Sigmoid colon (tissue), 7 donors: ENCODE measurements around the gene PDXDC1. TPM values are rescaled to one million over a fixed set of nuclear protein-coding genes. Genes with fewer than 3 reads are reported as not detected.
"Not testable (repeated sequence)": the region's sequence is repeated elsewhere in the genome, so short reads cannot be mapped to it uniquely, and the experiment has no call there.

Experiments
- DNase-seq: peaks from one replicate; pipeline ENCODE4 v3.0.0-alpha.2; 2019
- H3K27ac ChIP-seq, 4 donors: fragments of 200-600 bp; sonication (generic); one replicate each; pipeline ENCODE4 v1.5.1; 2016 to 2019; ENCODE audit warnings: mild to moderate bottlenecking in 1 of 4
- H3K27me3 ChIP-seq, 3 donors: fragments of 200-600 bp; sonication (generic); one replicate each; pipeline ENCODE4 v1.5.1; 2019; ENCODE audit warnings: mild to moderate bottlenecking in 1 of 3
- H3K36me3 ChIP-seq, 4 donors: fragments of 200-600 bp; sonication (generic); one replicate each; pipeline ENCODE4 v1.5.1; 2016 to 2019
- H3K4me1 ChIP-seq, 4 donors: fragments of 200-600 bp; sonication (generic); one replicate each; pipeline ENCODE4 v1.5.1; 2017 to 2019
- H3K4me3 ChIP-seq, 4 donors: fragments of 200-600 bp; sonication (generic); one replicate each; pipeline ENCODE4 v1.5.1; 2017 to 2019; ENCODE audit warnings: mild to moderate bottlenecking in 2 of 4, moderate library complexity in 1 of 4
- H3K9me3 ChIP-seq, 4 donors: fragments of 200-600 bp in 3 of 4; sonication (generic) in 3 of 4; one replicate each; pipeline versions ENCODE4 v1.5.1 to v1.6.1; 2013 to 2019
- EP300 ChIP-seq, 4 donors: sonication (generic); formaldehyde crosslinking; IDR thresholded peaks; one replicate each; pipeline ENCODE4 v1.6.1; 2017; ENCODE audit warnings: antibody characterized with exemption in 4 of 4
- POLR2AphosphoS5 ChIP-seq, 4 donors: sonication (generic); formaldehyde crosslinking; IDR thresholded peaks; one replicate each; pipeline ENCODE4 v1.6.1; 2017; ENCODE audit warnings: antibody characterized with exemption in 4 of 4
- WGBS, 2 donors: extraction: QIAGEN DNeasy Blood & Tissue Kit; methylation state at CpG; one replicate each; pipeline ENCODE4 v1.1.7; 2013; 5-methylcytosine and 5-hydroxymethylcytosine counted together
- intact Hi-C: fragments of 100-400 bp; cut with DNase I; formaldehyde crosslinking; loops from one replicate; pipeline ENCODE4 v1.15.1; 2023
- polyA plus RNA-seq, 3 donors: library from polyadenylated mRNA; stranded (reverse); fragments of 200-250 nt; gene quantifications; one replicate each; pipeline ENCODE4 v1.2.3, GENCODE V29; 2013
- total RNA-seq, 4 donors: library from RNA; depleted of rRNA; stranded (reverse); fragments of >200 nt; gene quantifications; one replicate each; pipeline ENCODE4 v1.1.0, GENCODE V29; 2016
- donor health status: healthy with polysubstance abuse.
- donor health status: Bipolar disorder and iron deficiency.
- donor health status: healthy.

PDXDC1 gene
- total and polyA plus RNA-seq, 7 donors, result 46.4 to 112 (median 57.3) TPM

DNA sequence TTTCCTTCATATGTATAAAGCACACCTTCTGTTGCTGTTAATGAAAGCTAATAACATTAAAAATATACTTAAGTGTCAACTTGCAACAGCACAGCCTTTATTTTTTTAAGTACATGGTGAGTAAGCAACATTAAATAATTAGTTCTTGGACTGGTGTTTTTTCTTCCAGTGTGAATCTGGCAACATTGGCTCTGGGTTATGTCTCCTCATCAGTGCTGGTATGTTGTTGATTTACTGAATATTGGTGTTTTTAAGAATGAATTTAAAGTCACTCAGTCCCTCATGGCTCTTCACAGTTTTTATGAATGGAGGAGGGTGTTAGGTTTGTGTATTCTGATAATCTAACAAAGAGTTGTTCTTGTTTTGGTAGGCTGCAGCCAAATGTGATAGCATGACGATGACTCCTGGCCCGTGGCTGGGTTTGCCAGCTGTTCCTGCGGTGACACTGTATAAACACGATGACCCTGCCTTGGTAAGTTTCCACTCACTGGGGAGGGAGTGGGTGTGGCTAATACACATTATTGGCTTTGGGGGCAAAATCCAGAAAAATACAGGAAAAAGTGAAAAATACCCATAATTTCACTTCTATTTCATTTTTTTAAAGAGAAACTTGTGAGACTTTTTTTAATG lies 42.2 kb downstream of the PDXDC1 start:
- TF ChIP-seq POLR2AphosphoS5 (IDR thresholded peaks at IDR 0.05), result peak in 2 of 4 donors; percentile 11 to 25
- H3K27me3 ChIP-seq, H3K9me3 ChIP-seq, H3K4me3 ChIP-seq, DNase-seq, intact Hi-C loops: not testable (repeated sequence)
- H3K27ac ChIP-seq, result peak overlapping the region; percentile 24 to 35 (median 30)
- H3K4me1 ChIP-seq, result peaks cover 0 to 31% (median 16%) of the 10 kb centered on the region in 4 donors
- H3K36me3 ChIP-seq, result peaks cover 0 to 33% (median 6%) of the 10 kb centered on the region in 4 donors
- 4 to 45% methylated on average over 4 of the region's 4 CpGs for WGBS, 2 donors

GRCh38 chr16:15021429-15021828 lies 46.6 kb downstream of the PDXDC1 start:
- peaks cover 0 to 51% (median 23%) of the 10 kb centered on the region in 4 donors for H3K4me1 ChIP-seq
- H3K27ac ChIP-seq, result peak overlapping the region in 3 of 4 donors; percentile 31 to 63 (median 53)
- DNase-seq, H3K27me3 ChIP-seq, H3K4me3 ChIP-seq, H3K9me3 ChIP-seq, intact Hi-C loops: not testable (repeated sequence)
- TF ChIP-seq POLR2AphosphoS5 (IDR thresholded peaks at IDR 0.05), result peak in 3 of 4 donors; percentile 46 to 73 (median 67)
- peaks cover 0 to 52% (median 17%) of the 10 kb centered on the region in 4 donors for H3K36me3 ChIP-seq
- 82 to 84% methylated on average over 7 of the region's 7 CpGs for WGBS, 2 donors

- DNase-seq, H3K27me3 ChIP-seq, H3K4me3 ChIP-seq, H3K9me3 ChIP-seq, intact Hi-C loops: not testable (repeated sequence)
- Histone ChIP-seq H3K27ac (peak overlapping the region in 2 of 4 donors; percentile 31 to 63), H3K36me3 (peaks cover 0 to 50% (median 17%) of the 10 kb centered on the region in 4 donors), H3K4me1 (peaks cover 0 to 43% (median 19%) of the 10 kb centered on the region in 4 donors)
- WGBS, 2 donors, result 10 to 26% methylated on average over 4 of the region's 4 CpGs
Observed at GRCh38 chr16:15022194-15022593, 47.4 kb downstream of the PDXDC1 start.

DNA sequence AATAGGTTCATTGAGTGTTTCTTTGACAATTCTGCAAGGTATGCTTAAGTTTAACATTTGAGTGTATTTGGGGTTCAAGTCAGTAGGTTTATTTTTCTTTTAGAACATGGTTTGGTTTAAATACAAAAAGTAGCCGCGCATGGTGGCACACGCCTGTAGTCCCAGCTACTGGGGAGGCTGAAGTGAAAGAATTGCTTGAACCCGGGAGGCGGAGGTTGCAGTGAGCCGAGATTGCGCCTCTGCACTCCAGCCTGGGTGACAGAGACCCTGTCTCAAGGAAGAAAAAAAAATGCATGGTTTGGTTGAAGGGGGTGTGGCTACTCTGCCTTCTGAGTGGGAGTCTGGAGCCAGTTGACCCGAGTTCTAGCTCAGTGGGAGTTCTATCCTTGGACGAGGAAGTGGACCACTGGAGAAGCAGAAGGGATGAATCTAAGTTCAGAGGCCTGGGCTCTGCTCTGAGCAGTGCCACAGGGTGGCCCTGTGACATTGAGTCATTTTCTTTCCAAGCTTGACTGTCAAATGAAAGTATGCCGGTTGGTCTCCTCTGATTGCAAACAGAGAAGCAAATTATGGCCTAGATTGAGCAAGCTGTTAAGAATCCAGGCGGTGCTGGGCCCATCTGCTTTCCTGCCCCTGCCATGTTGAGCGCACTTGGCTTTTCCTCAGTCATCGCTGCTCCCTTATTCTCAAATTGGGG lies 48.7 kb downstream of the PDXDC1 start:
- H3K4me3 ChIP-seq, H3K27me3 ChIP-seq, DNase-seq, intact Hi-C loops, H3K9me3 ChIP-seq: not testable (repeated sequence)
- Histone ChIP-seq H3K27ac (peak overlapping the region in 2 of 4 donors; percentile 13 to 77), H3K36me3 (peaks cover 0 to 54% (median 20%) of the 10 kb centered on the region in 4 donors), H3K4me1 (peaks cover 0 to 48% (median 18%) of the 10 kb centered on the region in 4 donors)
- WGBS, 2 donors, result 91 to 93% methylated on average over 13 of the region's 13 CpGs

DNA sequence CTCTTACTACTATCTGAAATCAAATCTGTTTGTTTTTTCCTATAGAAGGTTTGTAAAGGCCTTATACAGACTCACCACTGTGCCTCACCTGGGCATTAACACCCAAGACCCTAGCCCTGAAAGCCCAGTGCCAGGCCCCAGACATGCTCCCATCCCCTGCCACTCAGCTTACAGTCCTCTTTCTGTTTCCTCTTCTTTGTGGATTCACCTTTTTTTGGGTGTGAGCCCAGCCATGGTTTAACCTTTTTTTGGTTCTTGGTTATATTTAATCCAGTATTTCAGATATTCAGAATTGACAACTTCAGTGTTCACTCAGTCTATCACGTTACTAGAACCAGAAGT lies 50.0 kb downstream of the PDXDC1 start:
- peaks cover 0 to 55% (median 17%) of the 10 kb centered on the region in 4 donors for H3K36me3 ChIP-seq
- DNase-seq, H3K4me3 ChIP-seq, H3K27me3 ChIP-seq, intact Hi-C loops, H3K9me3 ChIP-seq: not testable (repeated sequence)
- H3K27ac ChIP-seq, result peak overlapping the region in 3 of 4 donors; percentile 66 to 77 (median 72)
- peaks cover 0 to 61% (median 24%) of the 10 kb centered on the region in 4 donors for H3K4me1 ChIP-seq
- WGBS, 2 donors, result 71 to 90% methylated on average over 1 of the region's 1 CpG

DNA sequence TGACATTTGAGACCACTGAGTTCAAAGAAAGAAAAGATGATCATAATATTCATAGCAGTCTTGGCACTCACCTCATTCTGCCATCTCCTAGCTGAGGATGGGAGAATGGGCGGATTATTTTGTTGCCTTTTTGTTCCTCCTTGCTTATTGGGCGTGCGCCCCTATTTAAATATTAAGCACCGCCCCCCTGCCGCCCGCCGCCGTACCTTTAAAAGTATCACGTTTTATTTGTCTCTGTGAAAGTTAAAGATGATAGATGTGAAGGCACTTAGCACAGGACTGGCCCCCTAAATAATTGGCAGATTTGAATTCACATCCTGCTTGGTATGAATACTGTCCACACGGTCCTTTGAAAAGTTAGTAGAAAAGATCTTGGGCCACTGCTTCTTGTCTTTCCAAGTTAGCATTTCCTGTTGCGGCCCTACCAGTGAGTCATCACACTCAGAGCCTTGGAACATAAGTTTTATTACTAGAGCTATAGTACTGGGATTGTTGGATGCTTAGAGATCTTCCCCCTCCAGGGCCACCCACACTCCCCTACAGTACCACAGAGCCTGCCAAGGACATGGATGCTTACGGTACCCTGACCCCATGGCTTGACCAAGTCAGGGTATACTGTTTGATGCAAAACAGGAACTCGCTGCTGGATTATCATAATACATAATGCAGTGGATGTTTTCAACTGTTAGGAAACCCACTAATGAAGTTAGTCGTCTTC lies 50.6 kb downstream of the PDXDC1 start:
- peaks cover 0 to 63% (median 24%) of the 10 kb centered on the region in 4 donors for H3K4me1 ChIP-seq
- TF ChIP-seq EP300 (IDR thresholded peaks at IDR 0.05) (peak in 1 of 4 donors; percentile 7), POLR2AphosphoS5 (IDR thresholded peaks at IDR 0.05) (peak in 1 of 4 donors; percentile 1)
- DNase-seq, H3K4me3 ChIP-seq, H3K27me3 ChIP-seq, H3K9me3 ChIP-seq, intact Hi-C loops: not testable (repeated sequence)
- peaks cover 0 to 57% (median 17%) of the 10 kb centered on the region in 4 donors for H3K36me3 ChIP-seq
- peak overlapping the region; percentile 11 to 77 (median 69) for H3K27ac ChIP-seq
- WGBS, 2 donors, result 75 to 84% methylated on average over 14 of the region's 14 CpGs

DNA sequence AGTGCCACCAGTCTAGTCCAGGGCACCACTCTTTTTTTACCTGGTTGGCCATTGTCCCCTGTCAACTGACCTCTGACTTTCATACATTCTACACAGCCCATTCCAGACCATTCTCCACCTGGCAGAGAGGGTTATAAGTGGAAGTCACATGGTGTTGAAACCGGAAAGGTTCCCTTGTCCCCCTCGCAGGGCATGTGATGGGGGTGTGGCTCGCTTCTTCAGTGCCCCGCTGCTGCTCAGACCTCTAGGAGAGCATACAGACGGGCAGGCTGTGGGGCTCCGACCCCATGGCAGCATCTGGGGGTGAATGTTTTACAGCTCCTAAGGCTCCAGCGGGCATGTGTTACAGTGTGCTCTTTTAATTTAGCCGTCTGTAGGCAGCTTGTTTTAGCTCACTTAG lies 52.2 kb downstream of the PDXDC1 start:
- intact Hi-C loops, H3K27me3 ChIP-seq, H3K9me3 ChIP-seq, DNase-seq, H3K4me3 ChIP-seq: not testable (repeated sequence)
- H3K27ac ChIP-seq, result peak overlapping the region in 1 of 4 donors; percentile 38
- peaks cover 0 to 51% (median 16%) of the 10 kb centered on the region in 4 donors for H3K4me1 ChIP-seq
- WGBS, 2 donors, result 79 to 91% methylated on average over 7 of the region's 8 CpGs
- H3K36me3 ChIP-seq, result peaks cover 5 to 71% (median 26%) of the 10 kb centered on the region in 4 donors

DNA sequence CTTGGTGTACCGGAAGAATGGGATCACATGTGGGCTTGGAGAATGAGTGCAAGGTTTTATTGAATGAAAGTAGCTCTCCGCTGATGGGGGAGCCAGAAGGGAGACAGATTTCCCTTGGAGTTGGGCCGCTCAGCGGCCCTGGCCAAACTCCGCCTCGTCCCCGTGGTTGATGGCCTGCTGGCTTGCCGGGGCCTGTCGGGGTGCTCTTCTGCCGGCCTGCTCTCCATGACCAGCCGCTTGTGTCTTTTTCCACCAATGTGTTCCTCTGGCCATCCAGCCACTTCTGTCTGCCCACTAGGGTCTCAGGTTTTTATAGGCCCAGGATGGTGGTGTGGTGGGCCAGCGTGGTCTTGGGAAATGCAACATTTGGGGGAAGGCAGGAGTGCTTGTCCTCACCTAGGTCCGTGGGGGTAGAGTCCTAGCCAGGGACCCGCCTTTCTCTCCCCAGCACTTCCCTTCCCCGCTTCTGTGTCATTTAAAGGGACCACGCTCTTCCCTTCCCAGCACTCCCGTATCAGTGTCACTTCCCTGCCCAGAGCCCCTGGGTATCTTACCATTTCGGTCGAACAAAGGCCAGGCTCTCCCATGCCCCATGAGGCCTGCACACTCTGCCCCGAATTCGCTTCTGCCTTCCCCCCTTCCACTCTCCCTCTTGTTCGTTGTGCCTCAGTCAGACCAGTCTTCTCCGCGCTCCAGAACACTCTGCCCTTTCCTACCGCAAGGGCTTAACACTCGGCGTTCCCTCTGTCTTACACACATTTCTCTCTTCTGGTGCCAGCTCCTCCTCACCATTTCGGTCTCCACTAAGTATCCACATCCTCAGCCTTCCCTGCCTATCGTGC lies 52.9 kb downstream of the PDXDC1 start:
- Histone ChIP-seq H3K36me3 (peaks cover 9 to 72% (median 32%) of the 10 kb centered on the region in 4 donors), H3K4me1 (peaks cover 0 to 48% (median 16%) of the 10 kb centered on the region in 4 donors), H3K27ac (peak overlapping the region in 3 of 4 donors; percentile 1 to 46 (median 38))
- H3K9me3 ChIP-seq, DNase-seq, H3K27me3 ChIP-seq, intact Hi-C loops, H3K4me3 ChIP-seq: not testable (repeated sequence)
- 86 to 91% methylated on average over 29 of the region's 29 CpGs for WGBS, 2 donors

GRCh38 chr16:15028345-15028715 lies 53.5 kb downstream of the PDXDC1 start:
- H3K4me3 ChIP-seq, result not testable (repeated sequence)
- 92 to 95% methylated on average over 6 of the region's 6 CpGs for WGBS, 2 donors

GRCh38 chr16:15028801-15029698 lies 54.2 kb downstream of the PDXDC1 start:
- H3K9me3 ChIP-seq, H3K27me3 ChIP-seq, H3K4me3 ChIP-seq, intact Hi-C loops: not testable (repeated sequence)
- peaks cover 0 to 44% (median 19%) of the 10 kb centered on the region in 4 donors for H3K4me1 ChIP-seq
- H3K27ac ChIP-seq, result peak overlapping the region in 2 of 4 donors; percentile 40 to 66
- peak; percentile 63 for DNase-seq
- peaks cover 17 to 72% (median 33%) of the 10 kb centered on the region in 4 donors for H3K36me3 ChIP-seq
- WGBS, 2 donors, result 83 to 90% methylated on average over 27 of the region's 27 CpGs

More at GRCh38 chr16:15028345-15028715, 53.5 kb downstream of the PDXDC1 start:
- Histone ChIP-seq H3K27ac (peak overlapping the region in 3 of 4 donors; percentile 1 to 66 (median 40)), H3K36me3 (peaks cover 10 to 72% (median 30%) of the 10 kb centered on the region in 4 donors), H3K4me1 (peaks cover 0 to 48% (median 17%) of the 10 kb centered on the region in 4 donors)
- H3K9me3 ChIP-seq, H3K27me3 ChIP-seq, intact Hi-C loops, DNase-seq: not testable (repeated sequence)
